HepG2 (cell line): ENCODE data around the gene MYH10. TPM values are rescaled to one million over a fixed set of nuclear protein-coding genes. Genes with fewer than 3 reads are reported as not detected.

Experiments used
- BCL6 ChIP-seq: IDR thresholded peaks from 2 replicates; pipeline ENCODE4 v1.6.1; 2016; ENCODE audit warnings: missing genetic modification reagents, missing compliant biosample characterization
- BCLAF1 ChIP-seq: fragments of 450-650 bp; IDR thresholded peaks from 2 replicates; pipeline ENCODE4 v1.6.1; 2017; ENCODE audit warnings: mild to moderate bottlenecking
- LBX2 ChIP-seq: sonication (generic); formaldehyde crosslinking; IDR thresholded peaks from 2 replicates; pipeline ENCODE4 v1.5.0; 2020; ENCODE audit warnings: missing genetic modification reagents, mild to moderate bottlenecking, borderline replicate concordance
- MYC ChIP-seq: sonication (generic); formaldehyde crosslinking; IDR thresholded peaks from 2 replicates; pipeline ENCODE4 v1.9.0; 2021; ENCODE audit warnings: missing genetic modification reagents, borderline replicate concordance
- STAG1 ChIP-seq: sonication (generic); formaldehyde crosslinking; IDR thresholded peaks from 2 replicates; pipeline ENCODE4 v1.4.0; 2020; ENCODE audit warnings: missing genetic modification reagents
- TARDBP ChIP-seq: sonication (generic); formaldehyde crosslinking; IDR thresholded peaks from 2 replicates; pipeline ENCODE4 v1.8.0; 2022; ENCODE audit warnings: mild to moderate bottlenecking, missing genetic modification reagents
- TERF1 ChIP-seq: sonication (generic); formaldehyde crosslinking; IDR thresholded peaks from 2 replicates; pipeline ENCODE4 v1.8.0; 2022; ENCODE audit warnings: mild to moderate bottlenecking, missing genetic modification reagents, moderate library complexity
- ZNF205 ChIP-seq: IDR thresholded peaks from 2 replicates; pipeline ENCODE4 v1.6.1; 2018; ENCODE audit warnings: missing biosample characterization, missing genetic modification reagents
- ZNF383 ChIP-seq: sonication (generic); formaldehyde crosslinking; IDR thresholded peaks from 2 replicates; pipeline ENCODE4 v1.4.0; 2020; ENCODE audit warnings: missing genetic modification reagents, mild to moderate bottlenecking, borderline replicate concordance
- ZNF414 ChIP-seq: sonication (generic); formaldehyde crosslinking; IDR thresholded peaks from 2 replicates; pipeline ENCODE4 v1.5.0; 2020; ENCODE audit warnings: missing genetic modification reagents
- ZNF556 ChIP-seq: sonication (generic); formaldehyde crosslinking; IDR thresholded peaks from 2 replicates; pipeline ENCODE4 v1.4.0; 2020; ENCODE audit warnings: mild to moderate bottlenecking, missing genetic modification reagents, borderline replicate concordance
- polyA plus RNA-seq, 8 experiments: library from polyadenylated mRNA; depleted of rRNA in 3 of 8; stranded (reverse) in 7 of 8; unstranded in 1 of 8; fragments of >200 nt; fragmentation: Illumina TruSeq in 4 of 8; extraction: Trizol in 4 of 8; gene quantifications; 2 replicates each; pipeline versions ENCODE4 v1.2.1 to v1.2.3, GENCODE V29; 2011 to 2016; ENCODE audit warnings: low read depth in 4 of 8, missing spikeins in 1 of 8, mixed read lengths in 1 of 8; ENCODE audit not compliant: insufficient read depth in 1 of 8
- total RNA-seq, 5 experiments: library from RNA; depleted of rRNA; stranded (reverse); fragments of >200 nt; fragmentation: Illumina TruSeq; extraction: Trizol; gene quantifications; 2 replicates each; pipeline ENCODE4 v1.2.3, GENCODE V29; 2016; ENCODE audit warnings: low read depth in 1 of 5

MYH10 gene
- total and polyA plus RNA-seq, 2 of the 13 experiments (the other 11 are each of a cell fraction or from before 2014, with no cell fraction given), result 43.4 to 68.6 TPM

- TF ChIP-seq ZNF383 (CRISPR knock-in tag), result no peak
- no peak for TF ChIP-seq ZNF556 (CRISPR knock-in tag)
- TF ChIP-seq MYC (CRISPR knock-in tag), result peak; percentile 80
- TF ChIP-seq ZNF205 (CRISPR knock-in tag), result no peak; the same call in 1 of the 2 replicates
- peak; percentile 47 for TF ChIP-seq TARDBP (CRISPR knock-in tag)
- no peak for TF ChIP-seq BCLAF1
- no peak; the same call in 1 of the 2 replicates for TF ChIP-seq BCL6 (CRISPR knock-in tag)
- TF ChIP-seq STAG1, result no peak; the same call in 1 of the 2 replicates
- no peak for TF ChIP-seq LBX2 (CRISPR knock-in tag)
- TF ChIP-seq TERF1 (CRISPR knock-in tag), result no peak
- 0 out of 2 replicates have a peak, but pooled peaks have one; percentile 80 for TF ChIP-seq ZNF414
- TF ChIP-seq, all 625 proteins: peak for 207
These were observed 195.0 kb downstream of the MYH10 start, which contains the start of gene NDEL1 (continued) for GRCh38 chr17:8435245-8436168.
